ENCODE results near the gene ZNF691. TPM values are rescaled to one million over a fixed set of nuclear protein-coding genes. Genes with fewer than 3 reads are reported as not detected.
"Not testable (repeated sequence)": the region's sequence is repeated elsewhere in the genome, so short reads cannot be mapped to it uniquely, and the experiment has no call there.

Gene ZNF691
- total RNA-seq, 1 experiment from 2014 or later = 16.6 TPM

GRCh38 chr1:42861014-42861399 lies 14.6 kb downstream of the ZNF691 start:
- TF ChIP-seq ZNF416 (CRISPR knock-in tag; IDR thresholded peaks at IDR 0.05) (no peak), IRF1 (CRISPR knock-in tag; IDR thresholded peaks at IDR 0.05) (no peak), CREM (CRISPR knock-in tag; IDR thresholded peaks at IDR 0.05) (no peak), ERG (CRISPR knock-in tag; IDR thresholded peaks at IDR 0.05) (no peak), ZNF138 (CRISPR knock-in tag; conservative IDR thresholded peaks at IDR 0.05) (no peak)
- TF ChIP-seq, protein P1, sequence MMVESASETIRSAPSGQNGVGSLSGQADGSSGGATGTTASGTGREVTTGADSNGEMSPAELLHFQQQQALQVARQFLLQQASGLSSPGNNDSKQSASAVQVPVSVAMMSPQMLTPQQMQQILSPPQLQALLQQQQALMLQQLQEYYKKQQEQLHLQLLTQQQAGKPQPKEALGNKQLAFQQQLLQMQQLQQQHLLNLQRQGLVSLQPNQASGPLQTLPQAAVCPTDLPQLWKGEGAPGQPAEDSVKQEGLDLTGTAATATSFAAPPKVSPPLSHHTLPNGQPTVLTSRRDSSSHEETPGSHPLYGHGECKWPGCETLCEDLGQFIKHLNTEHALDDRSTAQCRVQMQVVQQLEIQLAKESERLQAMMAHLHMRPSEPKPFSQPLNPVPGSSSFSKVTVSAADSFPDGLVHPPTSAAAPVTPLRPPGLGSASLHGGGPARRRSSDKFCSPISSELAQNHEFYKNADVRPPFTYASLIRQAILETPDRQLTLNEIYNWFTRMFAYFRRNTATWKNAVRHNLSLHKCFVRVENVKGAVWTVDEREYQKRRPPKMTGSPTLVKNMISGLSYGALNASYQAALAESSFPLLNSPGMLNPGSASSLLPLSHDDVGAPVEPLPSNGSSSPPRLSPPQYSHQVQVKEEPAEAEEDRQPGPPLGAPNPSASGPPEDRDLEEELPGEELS (CRISPR knock-in tag; IDR thresholded peaks at IDR 0.05) = no peak
- CTCF ChIA-PET = interaction anchor here (2.5 kb wide), 1 partner anchor 15 kb away, joined by 10 read pairs; the partner anchor contains the start of gene ZNF691
- H3K27me3 Mint-ChIP-seq (ENCODE audit: low read depth) = peaks cover 16% of the 10 kb centered on the region
- H3K9me3 Mint-ChIP-seq = peaks cover 40% of the 10 kb centered on the region
- DNase-seq (ENCODE audit: low spot score) = no peak
- no peak overlapping the region for H3K4me3 Mint-ChIP-seq
- no peak for ATAC-seq
- H3K27ac Mint-ChIP-seq = no peak overlapping the region
- H3K36me3 Mint-ChIP-seq = peaks cover 16% of the 10 kb centered on the region
- POLR2A ChIA-PET = no interaction called here
- H3K4me1 Mint-ChIP-seq = no peaks in the 10 kb centered on the region

GRCh38 chr1:42866549-42866948 lies 20.1 kb downstream of the ZNF691 start:
- H3K4me3 Mint-ChIP-seq = no peak overlapping the region
- 0 out of 2 replicates have a peak, but pooled peaks cover 3% of the 10 kb centered on the region for H3K9me3 Mint-ChIP-seq
- H3K4me1 Mint-ChIP-seq = no peaks in the 10 kb centered on the region
- DNase-seq (ENCODE audit: low spot score) (no peak), ATAC-seq (no peak)
- TF ChIP-seq ESRRA (CRISPR knock-in tag; IDR thresholded peaks at IDR 0.05; ENCODE audit: borderline replicate concordance) = no peak
- no peak for TF ChIP-seq CBFB (CRISPR knock-in tag; IDR thresholded peaks at IDR 0.05; ENCODE audit: low read depth)
- TF ChIP-seq TP53 (CRISPR knock-in tag; IDR thresholded peaks at IDR 0.05) = no peak
- TF ChIP-seq JUN (CRISPR knock-in tag; IDR thresholded peaks at IDR 0.05) = no peak
- TF ChIP-seq, protein P2, sequence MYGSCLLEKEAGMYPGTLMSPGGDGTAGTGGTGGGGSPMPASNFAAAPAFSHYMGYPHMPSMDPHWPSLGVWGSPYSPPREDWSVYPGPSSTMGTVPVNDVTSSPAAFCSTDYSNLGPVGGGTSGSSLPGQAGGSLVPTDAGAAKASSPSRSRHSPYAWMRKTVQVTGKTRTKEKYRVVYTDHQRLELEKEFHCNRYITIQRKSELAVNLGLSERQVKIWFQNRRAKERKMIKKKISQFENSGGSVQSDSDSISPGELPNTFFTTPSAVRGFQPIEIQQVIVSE (CRISPR knock-in tag; IDR thresholded peaks at IDR 0.05; ENCODE audit: borderline replicate concordance) = no peak
- H3K27ac Mint-ChIP-seq = no peak overlapping the region
- H3K27me3 Mint-ChIP-seq (ENCODE audit: low read depth) = peaks cover 27% of the 10 kb centered on the region
- H3K36me3 Mint-ChIP-seq = no peaks in the 10 kb centered on the region
- ChIA-PET CTCF (no interaction called here), POLR2A (no interaction called here)

DNA sequence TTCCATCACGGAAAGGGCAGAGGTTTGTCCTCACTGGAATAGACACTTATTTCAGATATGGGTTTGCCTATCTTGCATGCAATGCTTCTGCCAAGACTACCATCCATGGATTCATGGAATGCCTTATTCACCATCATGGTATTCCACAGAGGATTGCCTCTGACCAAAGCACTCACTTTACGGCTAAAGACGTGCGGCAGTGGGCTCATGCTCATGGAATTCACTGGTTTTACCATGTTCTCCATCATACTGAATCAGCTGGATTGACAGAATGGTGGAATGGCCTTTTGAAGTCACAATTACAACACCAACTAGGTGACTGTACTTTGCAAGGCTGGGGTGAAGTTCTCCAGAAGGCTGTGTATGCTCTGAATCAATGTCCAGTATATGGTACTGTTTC lies 22.1 kb downstream of the ZNF691 start:
- ATAC-seq; H3K36me3 Mint-ChIP-seq; H3K4me1 Mint-ChIP-seq; POLR2A ChIA-PET; H3K4me3 Mint-ChIP-seq; CTCF ChIA-PET; H3K27ac Mint-ChIP-seq; DNase-seq (ENCODE audit: low spot score): not testable (repeated sequence)
- Mint-ChIP-seq H3K9me3 (peaks cover 13% of the 10 kb centered on the region), H3K27me3 (ENCODE audit: low read depth) (peaks cover 24% of the 10 kb centered on the region)

DNA sequence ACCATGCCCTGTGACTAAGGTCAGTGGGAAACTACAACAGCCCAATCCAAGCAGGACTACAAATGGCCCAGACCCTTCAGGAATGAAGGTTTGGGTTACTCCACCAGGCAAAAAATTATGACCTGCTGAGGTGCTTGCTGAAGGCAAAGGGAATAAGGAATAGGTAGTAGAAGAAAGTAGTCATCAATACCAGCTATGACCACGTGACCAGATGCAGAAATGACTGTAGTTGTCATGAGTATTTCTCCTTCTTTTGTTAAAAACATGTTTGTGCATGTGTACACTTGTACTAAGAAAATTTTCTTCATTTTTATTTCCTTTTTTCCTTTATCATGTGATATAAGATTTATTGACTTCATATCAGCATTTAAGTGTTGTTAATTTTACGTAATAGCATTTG lies 22.8 kb downstream of the ZNF691 start:
- H3K36me3 Mint-ChIP-seq; H3K27ac Mint-ChIP-seq; H3K4me1 Mint-ChIP-seq; H3K4me3 Mint-ChIP-seq; DNase-seq (ENCODE audit: low spot score); POLR2A ChIA-PET; ATAC-seq; CTCF ChIA-PET: not testable (repeated sequence)
- Mint-ChIP-seq H3K9me3 (peaks cover 17% of the 10 kb centered on the region), H3K27me3 (ENCODE audit: low read depth) (peaks cover 24% of the 10 kb centered on the region)

- H3K27me3 Mint-ChIP-seq (ENCODE audit: low read depth) = peaks cover 24% of the 10 kb centered on the region
- H3K4me1 Mint-ChIP-seq; H3K36me3 Mint-ChIP-seq; POLR2A ChIA-PET; ATAC-seq; CTCF ChIA-PET; DNase-seq (ENCODE audit: low spot score); H3K4me3 Mint-ChIP-seq; H3K27ac Mint-ChIP-seq: not testable (repeated sequence)
- peaks cover 17% of the 10 kb centered on the region for H3K9me3 Mint-ChIP-seq
Observed at GRCh38 chr1:42869751-42870150, 23.3 kb downstream of the ZNF691 start.

GRCh38 chr1:42873108-42873507 lies 26.7 kb downstream of the ZNF691 start:
- H3K4me3 Mint-ChIP-seq; POLR2A ChIA-PET; H3K4me1 Mint-ChIP-seq; H3K27ac Mint-ChIP-seq; ATAC-seq; H3K36me3 Mint-ChIP-seq; CTCF ChIA-PET; DNase-seq (ENCODE audit: low spot score): not testable (repeated sequence)
- Mint-ChIP-seq H3K27me3 (ENCODE audit: low read depth) (peaks cover 23% of the 10 kb centered on the region), H3K9me3 (peaks cover 14% of the 10 kb centered on the region)
